Eye (tissue), 1 donor: ENCODE measurements around the gene LMNTD1.

Experiments used
- DNase-seq: peaks from one replicate; pipeline ENCODE4 v3.0.0-alpha.2; 2015

Gene LMNTD1

DNA sequence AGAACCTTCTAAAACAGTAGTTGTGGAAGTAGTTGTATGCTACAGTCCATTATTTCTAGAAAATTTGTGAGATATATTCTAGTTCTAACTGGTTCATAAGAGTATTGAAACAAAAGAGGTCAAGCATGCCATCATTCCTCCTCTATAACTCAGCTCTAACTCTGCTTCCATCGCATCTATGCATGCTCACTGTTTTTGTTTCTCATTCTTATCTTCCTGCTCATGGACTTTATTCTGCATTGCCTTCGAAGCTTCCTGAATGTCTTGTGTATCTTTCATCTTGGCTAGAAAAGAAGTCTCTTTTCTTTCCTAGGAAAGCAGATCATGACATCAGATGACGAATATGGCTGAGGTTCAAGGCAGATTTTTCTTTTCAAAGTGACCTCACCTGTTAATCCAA lies 402 bp downstream of the LMNTD1 start:
- DNase-seq, result no peak

DNA sequence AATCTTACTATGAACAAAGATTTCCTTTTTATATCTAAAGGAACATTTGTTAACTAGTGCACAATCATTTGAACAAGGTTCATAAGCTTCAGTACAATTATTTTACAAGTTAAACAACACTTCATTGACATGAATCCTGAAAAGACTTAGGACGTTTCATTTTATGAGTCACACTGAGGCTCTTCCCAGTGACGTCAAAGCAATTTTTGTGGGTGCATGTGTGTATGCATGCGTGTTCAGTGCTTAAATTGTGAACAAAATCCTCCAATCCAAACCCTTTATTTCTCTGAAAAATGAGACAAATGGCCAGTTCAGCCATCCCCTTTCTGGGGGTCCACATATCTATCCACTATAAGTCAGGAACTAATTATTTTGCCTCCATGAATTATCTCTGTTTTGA lies 2.9 kb downstream of the LMNTD1 start:
- no peak for DNase-seq

DNA sequence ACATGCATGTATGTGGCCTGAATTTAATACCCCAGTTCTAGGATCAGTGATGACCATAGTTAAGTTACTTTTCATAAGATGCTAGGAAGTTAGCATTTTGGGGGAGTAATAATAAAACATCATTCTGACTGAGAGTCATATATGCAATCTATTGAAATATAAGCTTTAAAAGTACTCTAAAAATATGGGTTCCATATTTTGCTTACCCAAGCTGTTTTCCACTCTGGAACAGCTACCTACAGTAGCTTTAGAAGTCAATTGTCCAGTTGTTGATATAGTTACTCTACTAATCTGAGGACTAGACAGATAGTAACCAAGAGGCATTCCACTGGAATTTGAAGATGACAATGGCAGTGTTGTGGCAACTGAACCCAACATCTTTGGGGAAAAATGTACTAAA lies 4.0 kb downstream of the LMNTD1 start:
- DNase-seq, result no peak

DNA sequence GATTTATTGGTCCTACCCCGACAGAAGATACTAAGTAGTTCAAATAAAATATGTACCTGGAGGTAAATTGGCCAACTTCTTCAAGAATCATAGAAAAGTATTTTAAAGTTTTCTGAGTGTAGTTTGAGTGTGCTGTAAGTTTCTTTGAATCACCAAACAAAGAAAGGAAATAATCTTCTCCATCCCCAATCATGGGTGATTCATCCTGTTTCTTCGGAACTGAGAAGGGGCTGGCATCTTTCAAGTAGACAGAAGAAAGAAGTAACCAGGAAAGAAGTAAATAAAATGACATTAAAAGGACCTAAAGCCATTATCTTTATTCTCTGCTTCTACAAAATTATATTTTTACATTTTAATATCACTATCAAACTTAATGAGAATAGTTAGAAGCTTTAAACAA lies 6.8 kb downstream of the LMNTD1 start:
- no peak for DNase-seq

DNA sequence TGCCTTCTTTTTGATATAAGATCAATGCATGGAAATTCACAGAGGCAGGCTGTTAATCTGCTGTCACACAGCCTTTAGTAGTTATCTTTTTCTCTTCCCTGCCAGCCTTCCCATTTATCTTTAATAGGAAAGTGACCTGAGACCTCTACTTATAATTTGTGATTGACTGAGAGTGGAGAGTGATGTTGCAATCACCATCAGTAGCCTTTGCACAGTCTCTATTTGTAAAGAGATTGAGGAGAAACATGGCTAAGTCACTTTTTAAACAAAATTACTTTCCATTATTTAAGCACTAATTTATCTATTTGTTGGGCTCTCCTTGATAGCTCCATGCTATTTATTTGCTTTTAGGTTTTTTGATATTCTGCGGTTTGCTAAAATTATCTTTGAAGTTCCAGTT lies 19.9 kb downstream of the LMNTD1 start:
- no peak for DNase-seq

DNA sequence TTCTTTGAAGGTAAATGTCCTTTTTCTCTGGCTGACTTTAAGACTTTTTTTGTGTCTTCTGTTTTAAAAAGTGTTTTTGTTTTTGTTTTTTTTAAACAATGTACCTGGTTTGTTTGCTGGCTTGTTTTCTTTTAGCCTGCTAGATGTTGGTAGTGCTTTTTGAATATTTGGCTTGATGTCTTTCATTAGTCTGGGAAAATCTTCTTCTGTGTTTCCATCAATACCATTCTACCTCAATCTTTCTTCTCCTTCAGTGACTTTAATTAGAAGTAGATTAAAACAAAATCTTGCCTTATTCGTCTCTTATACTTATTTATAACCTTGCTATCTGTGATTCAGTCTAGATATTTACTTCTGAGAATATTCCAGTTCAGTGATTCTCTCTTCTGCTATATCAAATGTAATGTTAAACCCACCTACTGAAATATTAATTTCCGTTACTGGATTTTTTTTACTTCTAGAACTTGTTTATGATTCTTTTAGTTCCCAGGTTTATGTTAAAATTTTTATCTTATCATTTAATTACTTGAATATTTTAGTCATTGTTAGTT lies 21.5 kb downstream of the LMNTD1 start:
- DNase-seq, result no peak

DNA sequence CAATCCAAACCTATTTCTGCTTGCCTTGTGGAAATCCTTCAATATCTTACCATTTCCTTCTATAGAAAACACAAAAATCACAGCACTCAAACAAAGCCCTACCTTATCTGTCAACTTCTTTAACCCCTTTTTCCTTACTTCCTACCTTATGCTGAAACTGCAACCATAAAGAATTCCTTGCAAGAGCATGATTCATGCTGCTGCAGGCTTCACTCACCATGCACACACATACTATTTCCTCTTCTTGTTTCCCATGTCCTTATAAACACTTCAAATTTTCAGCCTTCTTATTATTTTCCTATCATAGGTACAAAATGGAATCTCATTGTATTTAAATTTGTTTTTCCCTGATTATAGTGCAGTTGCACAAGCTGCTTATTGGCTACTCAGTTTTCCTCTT lies 23.3 kb downstream of the LMNTD1 start:
- no peak for DNase-seq

DNA sequence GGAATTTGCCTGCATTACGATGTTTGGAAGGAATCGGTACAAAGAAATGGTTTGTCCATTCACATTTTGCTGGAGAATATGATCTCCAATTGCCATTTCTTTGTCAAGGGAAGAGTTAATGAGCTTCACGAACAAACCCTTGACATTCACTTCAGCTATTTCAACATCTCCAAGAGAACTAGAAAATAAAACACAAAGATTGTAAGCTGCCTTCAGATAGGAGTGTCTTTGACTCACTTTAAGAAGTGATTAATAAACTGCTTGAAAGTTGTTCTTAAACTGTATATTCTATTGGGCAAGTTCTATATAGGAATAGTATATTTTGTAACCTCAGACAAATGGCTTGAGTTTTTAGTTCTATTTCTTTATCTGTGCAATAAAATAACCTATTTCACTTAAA lies 26.3 kb downstream of the LMNTD1 start:
- DNase-seq, result no peak

DNA sequence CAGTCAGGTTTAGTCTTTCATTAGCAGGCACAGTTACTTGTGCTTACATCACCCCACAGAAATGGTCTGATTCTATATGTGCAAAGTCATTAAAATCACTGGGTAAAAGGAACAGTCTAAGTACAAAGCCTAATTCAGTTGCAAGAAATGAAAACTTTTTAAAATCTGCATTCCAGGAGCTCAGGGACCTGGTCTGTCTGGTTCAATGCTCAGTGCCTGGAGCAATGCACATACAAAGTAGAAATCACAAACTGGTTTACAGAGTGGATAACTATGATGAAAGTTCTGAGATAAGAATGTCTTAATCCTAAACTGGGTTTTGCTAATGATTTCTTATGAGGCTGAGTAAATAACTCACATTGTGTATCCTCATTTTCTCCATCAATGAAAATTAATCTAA lies 28.7 kb downstream of the LMNTD1 start:
- no peak for DNase-seq

DNA sequence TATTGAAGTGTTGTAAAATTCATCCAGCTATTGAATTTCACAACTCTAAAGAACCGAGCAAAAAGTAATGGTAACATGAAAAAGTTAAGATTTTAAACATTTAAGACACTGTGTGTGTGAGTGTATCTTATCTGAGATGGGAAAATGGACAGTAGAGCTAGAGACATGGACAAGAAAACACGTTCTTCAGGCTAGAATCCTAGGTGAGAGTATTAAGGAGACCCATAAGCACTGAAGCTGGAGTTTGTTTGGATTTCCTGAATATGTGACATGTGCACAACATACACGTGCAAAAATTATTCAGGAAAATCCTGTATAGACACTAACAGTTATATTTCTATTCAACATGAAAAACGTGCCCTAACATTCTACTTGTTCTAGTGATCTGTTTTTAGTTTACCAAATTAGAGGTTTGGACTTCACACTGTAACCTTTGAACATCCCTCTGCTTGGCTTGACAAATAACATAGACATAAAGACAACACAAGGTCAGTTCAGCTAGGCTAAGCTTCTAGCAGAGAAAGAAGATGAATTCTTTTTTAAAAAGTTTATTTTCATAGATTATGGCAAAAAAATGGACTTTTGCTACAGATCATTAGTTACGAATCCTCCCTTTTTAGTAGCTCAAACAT lies 31.3 kb downstream of the LMNTD1 start:
- no peak for DNase-seq

DNA sequence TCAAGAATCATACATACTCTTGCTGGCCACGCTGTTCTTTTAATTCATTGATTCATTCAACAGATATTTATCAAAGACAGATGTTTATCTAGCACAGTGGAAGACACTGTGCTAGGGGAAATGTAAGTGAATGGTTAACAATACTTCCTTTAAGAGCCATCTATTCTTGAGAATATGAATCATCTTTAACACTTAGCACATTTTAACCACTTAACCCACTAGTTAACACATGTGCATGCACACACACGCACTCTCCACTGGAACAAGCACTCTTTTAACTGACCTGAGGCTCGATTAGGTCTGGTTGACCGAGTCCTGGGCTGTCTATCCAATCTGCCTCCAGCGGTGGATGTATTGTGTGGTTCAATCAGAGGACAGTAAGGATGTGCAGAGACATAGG lies 34.6 kb downstream of the LMNTD1 start:
- peak; percentile 25 for DNase-seq

DNA sequence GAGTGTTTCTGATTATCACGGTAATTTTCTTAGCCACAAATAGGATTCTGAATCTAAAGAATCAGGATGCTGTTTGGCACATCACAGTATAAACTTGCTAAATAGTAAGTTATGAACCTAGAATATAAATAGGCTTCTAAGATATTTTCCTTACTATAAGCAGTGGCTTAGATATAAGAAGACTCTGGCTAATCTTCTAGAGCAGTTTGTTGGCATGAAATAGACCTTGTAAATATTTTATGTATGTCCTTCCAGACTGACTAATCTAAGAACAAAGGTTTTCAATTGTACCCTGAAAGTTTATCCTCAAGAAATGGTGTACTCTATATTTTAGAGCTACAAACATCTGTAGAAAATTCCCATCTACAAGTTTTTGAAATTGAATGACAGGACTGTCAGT lies 48.3 kb downstream of the LMNTD1 start:
- DNase-seq, result no peak

DNA sequence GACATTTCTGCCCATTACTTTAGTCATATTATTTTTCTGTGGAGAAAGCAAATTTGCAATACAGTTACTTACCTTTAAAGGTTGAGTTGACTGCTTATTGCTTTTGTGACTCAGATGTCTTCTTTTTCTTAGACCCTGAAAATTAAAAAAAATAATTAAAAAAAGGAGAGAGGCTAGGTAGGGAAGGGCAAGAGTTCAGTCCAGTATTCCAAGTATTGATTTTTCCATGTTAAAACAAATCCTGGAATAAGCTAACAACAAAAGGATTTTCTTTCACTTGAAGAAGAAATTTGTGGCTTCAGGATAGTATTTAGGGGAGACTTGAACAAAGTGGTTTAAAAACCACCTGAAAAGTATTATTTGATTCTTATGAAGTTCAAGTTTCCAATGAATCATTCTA lies 49.4 kb downstream of the LMNTD1 start:
- no peak for DNase-seq

DNA sequence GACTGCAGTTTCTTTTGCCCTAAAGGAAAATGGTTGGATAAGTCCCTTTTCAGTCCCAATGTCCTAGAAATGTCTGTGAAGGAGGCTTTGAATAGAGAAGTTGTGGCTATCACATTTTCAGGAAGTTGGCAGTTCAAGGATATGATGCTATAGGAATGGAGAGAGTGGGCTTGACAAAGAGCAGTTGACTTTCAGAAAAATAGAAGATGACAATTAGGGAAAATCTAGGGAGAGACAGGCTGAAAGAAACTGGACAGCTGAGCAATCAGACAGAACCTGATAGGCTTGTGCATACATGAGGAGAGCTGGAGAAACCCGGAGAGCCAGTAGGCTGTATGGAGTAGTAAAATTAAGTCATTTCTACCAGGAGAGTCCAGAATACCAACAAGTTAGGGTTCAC lies 50.5 kb downstream of the LMNTD1 start:
- DNase-seq, result no peak

DNA sequence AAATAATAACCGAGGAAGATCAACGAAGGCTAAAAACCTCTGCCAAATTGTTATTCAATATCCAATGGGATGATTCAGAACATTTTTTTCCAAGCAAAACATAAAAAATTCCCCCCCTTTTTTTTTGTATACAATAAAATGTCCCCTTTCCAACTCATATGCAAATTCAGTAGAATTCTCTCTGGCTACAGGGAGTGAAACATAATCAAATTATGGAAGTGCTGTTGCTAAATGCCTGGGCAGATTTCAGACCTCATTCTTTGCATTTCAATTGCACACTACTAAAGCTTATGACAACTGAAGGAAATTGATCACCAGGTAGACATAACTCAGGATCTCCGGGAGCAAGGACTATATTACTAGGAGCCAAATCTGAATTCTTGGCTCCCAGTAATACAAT lies 51.0 kb downstream of the LMNTD1 start:
- no peak for DNase-seq

DNA sequence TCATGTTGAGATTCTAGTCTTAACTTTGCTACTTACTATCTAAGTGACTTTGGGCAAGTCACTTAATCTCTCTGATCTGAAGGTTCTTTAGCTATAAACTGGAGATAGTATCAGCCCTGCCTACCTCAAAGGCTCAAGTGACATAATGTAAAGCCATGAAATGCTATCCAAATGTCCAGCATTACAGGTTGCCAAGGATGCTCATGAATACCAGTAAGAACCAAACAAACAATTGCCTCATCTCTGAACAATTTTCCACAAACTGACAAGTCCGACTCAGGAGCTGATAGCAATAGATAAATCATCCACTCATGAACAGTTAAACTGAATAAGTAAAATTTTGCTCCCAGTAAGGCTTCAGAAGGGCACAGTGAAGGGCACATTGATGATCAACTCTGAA lies 51.5 kb downstream of the LMNTD1 start:
- no peak for DNase-seq

DNA sequence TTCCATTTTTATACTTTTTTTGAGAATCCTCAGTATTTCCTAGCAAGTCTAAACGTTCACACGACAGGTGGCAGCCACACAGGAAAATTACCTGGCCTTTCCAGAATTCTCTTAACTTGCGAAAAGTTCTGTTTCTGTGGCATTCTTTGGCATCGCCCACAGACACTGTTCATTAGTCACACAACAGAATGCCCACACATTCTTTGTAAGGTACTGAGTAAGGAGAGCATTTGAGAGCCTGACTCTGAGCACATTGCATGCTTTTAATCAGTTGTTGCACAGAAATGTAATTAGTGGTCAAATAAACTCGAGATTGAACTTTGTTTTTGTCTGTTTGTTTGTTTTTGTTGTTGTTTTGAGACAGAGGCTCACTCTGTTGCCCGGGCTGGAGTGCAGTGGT lies 52.4 kb downstream of the LMNTD1 start:
- no peak for DNase-seq

DNA sequence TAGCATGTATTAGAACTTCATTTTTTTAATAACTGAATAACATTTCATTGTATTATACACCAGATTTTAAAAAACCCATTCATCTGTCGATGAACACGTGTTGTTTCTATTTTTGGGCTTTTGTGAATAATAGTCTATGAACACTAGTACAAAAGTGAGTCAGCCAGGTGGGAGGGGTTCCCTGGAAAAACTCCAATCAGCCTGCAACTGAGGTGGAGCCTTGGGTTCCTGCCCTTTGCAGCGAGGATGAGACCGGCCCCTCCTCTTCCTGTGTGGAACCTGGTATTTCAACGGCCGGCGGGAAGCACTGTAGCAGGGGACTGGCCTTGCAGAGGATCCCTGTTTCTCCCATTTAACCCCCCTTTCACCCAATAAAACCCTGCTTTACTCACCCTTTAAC lies 56.1 kb downstream of the LMNTD1 start:
- no peak for DNase-seq

DNA sequence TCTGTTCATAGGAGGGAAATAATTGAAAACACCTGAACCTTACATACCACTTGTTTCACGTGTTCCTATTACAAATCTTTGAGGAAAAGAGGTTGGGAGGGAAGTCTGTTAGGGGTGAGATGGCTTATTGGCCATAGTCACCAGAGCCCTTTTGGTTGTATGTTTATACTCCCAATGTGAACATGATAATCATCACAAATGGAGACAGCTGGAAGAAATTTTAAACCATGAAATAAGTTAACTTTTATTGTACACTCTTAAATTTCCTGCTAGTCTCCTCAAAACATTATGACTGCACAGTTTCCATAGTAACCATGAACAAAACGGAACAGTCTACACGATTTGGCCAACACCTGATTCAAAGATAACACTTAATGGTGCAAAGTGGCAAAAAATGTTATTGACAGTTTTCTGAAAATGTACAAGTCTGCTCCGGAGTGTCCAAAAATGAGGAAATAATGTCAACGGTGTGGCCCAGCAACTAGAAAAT lies 56.9 kb downstream of the LMNTD1 start:
- peak; percentile 62 for DNase-seq

DNA sequence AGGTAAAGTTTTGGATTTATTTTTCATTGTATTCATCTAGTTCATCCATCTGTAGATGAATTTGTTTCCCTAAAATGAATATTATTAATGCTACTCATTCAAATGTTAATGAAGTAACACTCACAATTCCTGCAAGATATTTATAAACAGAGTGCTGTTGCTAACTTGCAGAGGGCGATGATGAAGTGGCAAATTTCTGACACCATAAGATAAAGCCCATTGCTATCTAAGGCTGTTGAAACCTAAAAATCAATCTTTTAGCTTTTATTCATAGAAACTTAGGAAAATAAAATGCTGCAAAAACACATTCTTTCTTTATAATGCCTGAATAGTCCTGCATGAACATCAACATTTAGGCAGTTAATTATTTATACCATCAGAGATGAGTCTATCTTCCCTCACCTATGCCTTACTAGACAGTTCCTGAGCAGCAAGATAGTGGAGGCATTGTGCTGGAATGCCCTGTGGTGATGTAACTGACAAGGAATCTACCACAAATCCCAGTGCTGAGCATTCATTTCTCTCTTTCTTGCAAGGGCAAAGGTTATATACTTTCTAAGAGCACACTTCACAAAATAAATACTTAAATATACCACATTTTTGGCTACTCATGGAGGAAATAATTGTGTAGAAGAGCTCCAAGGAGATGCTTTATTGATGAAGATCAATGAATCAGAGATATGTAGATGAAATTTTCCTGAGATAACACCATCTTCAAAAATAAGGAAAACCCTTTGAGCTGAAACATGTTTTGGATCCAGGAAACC lies 57.6 kb downstream of the LMNTD1 start:
- peak; percentile 56 for DNase-seq

DNA sequence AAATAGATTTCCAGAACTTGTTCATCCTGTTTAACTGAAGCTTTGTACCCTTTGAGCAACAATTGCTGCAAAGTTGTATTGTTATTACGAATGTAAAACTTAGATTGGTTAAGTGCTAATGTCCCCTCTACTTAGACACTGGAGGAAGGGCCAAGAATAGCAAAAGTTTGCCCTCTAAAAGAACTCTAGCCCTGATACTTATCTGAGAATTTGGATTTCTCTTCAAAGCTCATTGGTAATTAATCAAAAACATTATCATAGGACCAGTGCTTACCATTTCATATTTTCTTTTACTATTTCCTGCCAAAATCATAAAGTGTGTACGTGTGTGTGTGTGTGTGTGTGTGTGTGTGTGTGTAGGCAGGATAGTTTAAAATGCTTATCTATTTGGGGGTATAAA lies 58.2 kb downstream of the LMNTD1 start:
- DNase-seq, result peak; percentile 30

DNA sequence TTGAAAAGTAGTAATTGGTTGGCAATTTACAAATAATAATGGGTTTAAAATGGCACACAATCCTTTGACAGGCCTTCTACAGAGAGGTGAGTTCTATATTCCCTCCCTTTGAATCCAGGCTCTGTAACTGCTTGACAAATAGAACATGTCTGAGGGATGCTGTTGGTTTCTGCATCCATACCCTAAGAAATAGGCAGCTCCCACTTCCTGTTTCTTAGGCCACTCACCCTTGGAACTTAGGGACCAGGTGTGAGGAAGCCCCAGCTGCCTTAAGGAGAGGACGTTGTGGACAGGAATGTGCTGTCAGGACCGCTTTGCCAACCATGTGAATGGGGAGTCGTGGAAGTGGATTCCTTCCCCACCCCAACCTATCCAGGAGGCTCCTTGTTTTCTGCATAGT lies 59.4 kb downstream of the LMNTD1 start:
- DNase-seq, result no peak

DNA sequence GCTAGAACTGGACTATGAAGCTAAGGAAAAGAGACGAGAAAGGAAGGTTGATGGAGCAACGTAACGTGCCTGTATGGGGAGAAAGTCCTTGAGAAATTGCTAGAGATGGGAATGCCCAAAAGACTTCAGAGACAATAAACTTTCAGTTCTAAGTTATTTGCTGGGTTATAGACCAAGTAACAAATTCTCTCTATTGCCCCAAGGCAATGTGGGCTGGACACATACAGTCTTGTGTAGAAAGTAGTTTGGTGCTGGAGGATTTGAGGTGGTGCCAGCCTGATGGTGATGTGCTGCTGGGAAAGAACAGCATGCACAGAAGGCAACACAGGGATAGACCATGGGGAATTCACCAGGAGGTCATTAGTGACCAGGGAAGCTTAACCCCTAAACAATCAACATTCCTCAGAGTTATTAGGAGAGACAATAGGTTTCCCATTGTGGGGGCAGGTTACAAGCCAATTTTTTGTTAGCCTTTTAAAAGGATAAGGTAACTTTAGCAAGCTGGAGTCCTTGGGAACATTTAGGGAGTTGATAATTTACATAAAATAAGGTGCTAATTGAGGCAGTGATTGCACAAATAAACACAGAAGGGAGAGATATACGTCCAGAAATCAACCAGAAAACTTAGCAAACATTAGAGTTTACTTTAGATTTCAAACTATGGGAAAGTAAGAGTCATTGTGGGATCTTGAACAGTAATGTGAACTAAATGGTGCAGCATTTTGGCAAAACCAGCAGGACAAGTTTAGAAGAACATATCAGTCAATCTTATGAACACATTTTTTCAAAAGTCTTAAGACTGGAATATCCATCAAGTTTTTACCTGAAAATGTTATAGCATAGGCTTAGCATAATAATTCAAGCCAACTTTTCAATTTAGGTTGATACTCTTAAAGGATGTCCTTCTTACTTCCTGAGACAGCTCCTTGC lies 61.4 kb downstream of the LMNTD1 start:
- DNase-seq, result no peak
